ENCODE data around the gene L3MBTL4.
"Not testable (repeated sequence)": the region's sequence is repeated elsewhere in the genome, so short reads cannot be mapped to it uniquely, and the experiment has no call there.

Gene L3MBTL4

GRCh38 chr18:6249170-6249569 is 165.5 kb downstream of the L3MBTL4 start:
- no peak for DNase-seq

DNA sequence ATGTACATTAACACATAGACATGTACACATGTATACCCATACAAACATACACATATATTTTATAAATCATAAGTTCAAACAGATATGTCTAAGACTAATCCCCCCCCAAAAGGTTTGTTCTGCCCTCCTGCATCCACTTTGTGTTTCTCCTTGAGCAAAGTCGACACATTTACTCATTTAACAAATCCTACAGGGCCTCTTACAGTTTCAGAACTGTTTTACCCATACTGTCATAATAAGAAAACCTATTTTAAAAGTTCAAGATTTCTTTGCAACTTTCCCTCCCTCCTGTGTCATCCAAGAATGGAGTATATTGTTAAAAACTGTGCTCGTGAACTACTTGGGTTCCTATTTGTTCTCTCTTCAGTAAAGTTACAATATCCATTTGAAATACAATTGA is 166.7 kb downstream of the L3MBTL4 start:
- DNase-seq = no peak

- no peak for DNase-seq
Measured at GRCh38 chr18:6242004-6242403, 172.7 kb downstream of the L3MBTL4 start.

- DNase-seq = no peak
Measured at GRCh38 chr18:6239716-6240115, 175.0 kb downstream of the L3MBTL4 start.

- DNase-seq = no peak
Measured at GRCh38 chr18:6236258-6236657, 178.5 kb downstream of the L3MBTL4 start.

DNA sequence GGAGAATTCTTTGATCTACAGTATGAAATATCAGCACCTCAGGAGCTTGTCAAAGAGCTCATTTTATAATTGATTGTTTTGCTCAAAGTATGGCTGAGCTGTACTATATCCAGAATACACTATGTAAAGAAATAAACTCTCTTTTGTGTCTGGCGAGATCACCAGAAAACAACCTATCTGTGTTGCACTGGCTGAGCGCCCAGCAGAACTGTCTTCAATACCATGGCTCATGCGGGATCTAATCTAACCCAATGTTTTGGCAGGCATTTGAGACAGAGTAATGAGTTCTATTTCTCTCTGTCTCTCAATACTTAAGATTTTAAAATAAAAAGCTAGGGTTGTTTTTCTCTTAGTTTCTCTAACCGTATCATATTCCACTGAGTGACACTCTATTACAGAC is 192.4 kb downstream of the L3MBTL4 start:
- DNase-seq = no peak

DNA sequence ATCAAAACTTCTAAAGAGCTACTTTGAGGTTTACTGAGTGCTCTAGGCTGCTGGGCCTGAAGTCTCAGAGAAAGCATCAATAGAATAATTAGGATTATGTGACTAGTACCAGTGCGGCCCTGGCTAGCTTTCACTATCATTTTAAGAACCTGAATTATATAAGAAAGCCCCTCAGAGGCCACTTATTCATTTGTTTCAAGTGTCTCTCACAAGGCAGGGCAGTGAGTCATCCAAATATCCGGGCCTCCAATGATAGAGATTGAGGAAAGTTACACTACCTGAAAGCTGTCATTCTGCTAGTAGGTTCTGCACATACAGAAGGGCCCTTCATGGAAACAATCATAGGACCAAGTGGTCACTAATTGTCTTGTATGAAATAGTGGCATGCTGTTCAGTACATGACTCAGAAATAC is 193.1 kb downstream of the L3MBTL4 start:
- no peak for DNase-seq

DNA sequence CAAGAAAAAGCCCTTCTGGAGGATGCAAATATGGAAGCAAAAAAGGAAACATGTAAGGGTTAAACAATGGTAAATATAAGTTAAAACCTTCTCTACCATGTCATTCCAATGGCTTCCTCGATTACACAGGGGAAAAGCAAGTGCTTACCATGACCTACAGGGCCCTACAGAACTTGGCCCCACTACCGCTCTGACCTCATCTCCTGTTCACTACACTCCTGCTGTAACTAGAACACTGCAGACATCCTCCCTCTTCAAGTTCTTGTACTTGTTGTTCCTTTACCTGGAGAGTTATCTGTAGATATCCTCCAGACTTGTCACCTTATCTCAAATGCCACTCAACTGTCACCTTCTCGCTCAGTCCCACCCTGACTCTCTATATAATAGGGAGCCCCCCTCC is 194.6 kb downstream of the L3MBTL4 start:
- DNase-seq = no peak

DNA sequence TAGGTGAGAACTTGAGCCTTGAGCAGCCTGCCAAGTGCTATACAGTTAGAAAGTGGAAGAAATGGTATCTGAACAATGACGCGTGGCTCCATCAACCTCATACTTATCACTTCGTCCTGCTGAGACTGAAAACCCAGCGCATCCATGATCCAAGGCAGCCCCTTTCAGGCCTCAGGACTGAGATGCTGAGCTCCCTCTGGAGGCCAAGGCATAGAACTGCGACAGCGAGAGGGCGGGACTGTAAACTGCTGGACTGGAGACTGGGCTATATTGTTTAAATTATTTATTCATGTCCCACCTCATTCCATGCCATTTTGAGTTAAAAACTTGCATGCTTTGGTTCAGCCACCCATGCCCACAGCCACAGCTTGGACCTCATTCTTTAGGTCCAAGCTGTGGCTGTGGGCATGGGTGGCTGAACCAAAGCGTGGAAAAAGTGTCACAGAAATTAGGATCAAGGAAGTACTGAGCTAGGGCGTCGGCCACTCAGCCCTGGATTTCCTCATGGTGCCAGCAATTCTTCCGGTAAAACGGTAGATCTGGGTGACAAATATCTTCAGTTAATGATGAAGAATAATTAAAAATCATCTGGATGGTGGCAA is 195.5 kb downstream of the L3MBTL4 start:
- DNase-seq = peak in 6 of 14 donors; percentile 8 to 20 (median 15)

GRCh38 chr18:6215888-6216287 is 198.8 kb downstream of the L3MBTL4 start:
- no peak for DNase-seq

GRCh38 chr18:6211174-6211504 is 203.6 kb downstream of the L3MBTL4 start:
- no peak for DNase-seq

DNA sequence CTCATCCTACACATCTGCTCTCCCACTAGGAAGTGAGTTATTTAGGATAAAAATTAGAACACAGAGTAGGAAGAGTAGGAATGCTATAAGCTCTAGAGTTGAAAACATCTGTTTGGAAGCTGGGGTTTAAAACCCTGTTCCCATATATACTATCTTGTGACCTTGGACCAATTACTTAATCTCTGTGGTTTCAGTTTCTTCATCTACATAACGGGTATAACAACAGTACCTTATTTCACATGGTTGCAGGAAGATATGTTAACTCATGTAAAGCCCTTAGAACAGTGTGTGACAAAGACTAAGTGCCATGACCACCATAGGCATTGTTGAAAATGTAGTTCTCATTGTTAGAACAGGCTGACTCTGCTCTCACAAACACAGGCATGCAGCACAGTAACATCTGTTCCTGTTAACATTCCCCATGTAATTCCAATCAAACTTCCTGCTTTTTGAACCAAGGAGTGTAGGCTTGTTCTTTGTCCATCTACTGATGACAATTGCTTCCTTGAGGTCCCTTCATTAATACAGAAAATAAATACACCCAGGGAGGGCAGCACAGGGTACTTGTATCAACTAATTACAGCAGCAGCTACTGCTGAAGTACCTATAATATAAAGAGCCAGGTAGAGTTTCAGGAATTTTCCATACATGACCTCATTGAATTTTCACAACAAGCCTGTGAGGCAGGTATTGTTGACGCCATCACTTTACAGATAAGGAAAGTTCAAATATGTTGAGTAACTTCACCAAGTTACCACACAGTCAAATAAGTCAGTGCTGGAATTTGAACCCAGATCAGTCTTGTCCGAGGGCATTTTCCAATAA is 204.2 kb downstream of the L3MBTL4 start:
- DNase-seq = no peak

DNA sequence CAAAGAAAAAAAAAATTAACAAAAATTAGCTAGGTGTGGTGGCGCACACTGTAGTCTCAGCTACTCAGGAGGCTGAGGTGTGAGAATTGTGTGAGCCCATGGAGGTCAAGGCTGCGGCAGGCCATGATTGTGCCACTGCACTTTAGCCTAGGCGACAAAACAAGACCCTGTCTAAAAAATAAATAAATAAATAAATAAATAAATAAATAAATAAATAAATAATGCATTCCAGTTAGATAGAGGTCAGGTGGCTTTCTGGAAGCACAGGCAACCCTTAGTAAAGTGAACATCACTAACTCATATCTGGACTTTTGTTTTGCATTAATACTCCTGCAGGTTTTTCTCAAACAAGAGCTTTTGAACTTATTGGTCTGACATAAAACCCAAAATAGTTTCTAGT is 206.8 kb downstream of the L3MBTL4 start:
- DNase-seq = no peak

DNA sequence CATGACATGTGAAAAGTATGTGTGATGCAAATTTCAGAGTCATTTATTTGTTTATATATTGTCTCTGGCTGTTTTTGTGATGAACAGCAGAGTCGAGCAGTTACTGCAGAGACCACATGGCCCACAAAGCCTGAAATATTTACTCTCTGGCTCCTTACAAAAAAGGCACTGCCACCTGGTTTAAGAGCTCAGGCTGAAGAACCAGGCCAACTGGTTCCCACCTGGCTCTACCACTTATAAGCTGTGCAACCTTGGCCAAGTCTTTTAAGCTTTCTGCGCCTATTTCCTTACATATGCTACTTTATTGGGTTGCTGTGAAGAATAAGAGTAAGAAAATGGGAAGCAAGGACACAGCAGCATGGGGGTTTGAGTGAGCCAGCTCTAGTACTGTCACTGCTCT is 207.6 kb downstream of the L3MBTL4 start:
- DNase-seq = peak in 1 of 14 donors; percentile 68

GRCh38 chr18:6205706-6206105 is 209.0 kb downstream of the L3MBTL4 start:
- no peak for DNase-seq

- peak in 1 of 14 donors; percentile 13 for DNase-seq
Measured at GRCh38 chr18:6204476-6204875, 210.2 kb downstream of the L3MBTL4 start.

DNA sequence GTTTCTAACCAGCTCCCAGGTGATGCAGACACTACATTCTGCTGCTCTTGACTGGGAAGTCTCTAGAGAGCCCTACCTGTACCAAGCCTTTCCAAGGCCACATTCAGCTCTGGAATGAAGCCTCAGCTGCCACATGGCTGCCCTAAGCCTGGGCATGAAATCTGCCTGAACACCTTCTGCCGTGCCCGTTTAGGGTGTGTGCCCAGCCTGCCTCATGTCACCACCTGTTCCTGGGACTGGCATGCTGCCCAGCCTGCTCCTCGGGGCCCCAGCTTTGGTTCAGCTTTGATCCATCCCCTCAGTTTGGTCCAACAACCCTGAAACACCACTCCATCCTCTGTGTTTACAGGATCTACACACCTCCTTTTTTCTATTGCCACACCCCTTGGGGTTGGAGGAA is 210.9 kb downstream of the L3MBTL4 start:
- DNase-seq = peak in 2 of 14 donors; percentile 21 to 92

DNA sequence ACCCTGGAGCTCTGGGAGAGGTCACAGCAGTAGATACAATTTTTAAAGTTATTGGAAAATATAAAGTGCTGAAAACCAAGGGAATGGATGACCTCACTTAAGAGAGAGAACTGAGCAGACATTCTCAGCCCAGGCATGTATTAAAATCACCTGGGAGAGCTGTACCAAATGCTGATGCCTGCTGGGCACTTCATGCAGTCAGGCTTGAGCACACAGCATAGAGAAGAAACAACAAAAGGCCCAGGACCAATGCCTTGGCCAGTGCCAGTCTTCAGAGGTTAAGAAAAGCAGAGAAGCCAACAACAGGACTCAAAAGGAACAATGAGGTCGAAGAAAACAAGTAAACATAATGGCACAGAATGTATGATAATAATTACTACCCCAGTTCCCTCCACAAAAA is 211.8 kb downstream of the L3MBTL4 start:
- no peak for DNase-seq

- DNase-seq = no peak
Measured at GRCh38 chr18:6200204-6200774, 214.4 kb downstream of the L3MBTL4 start.

DNA sequence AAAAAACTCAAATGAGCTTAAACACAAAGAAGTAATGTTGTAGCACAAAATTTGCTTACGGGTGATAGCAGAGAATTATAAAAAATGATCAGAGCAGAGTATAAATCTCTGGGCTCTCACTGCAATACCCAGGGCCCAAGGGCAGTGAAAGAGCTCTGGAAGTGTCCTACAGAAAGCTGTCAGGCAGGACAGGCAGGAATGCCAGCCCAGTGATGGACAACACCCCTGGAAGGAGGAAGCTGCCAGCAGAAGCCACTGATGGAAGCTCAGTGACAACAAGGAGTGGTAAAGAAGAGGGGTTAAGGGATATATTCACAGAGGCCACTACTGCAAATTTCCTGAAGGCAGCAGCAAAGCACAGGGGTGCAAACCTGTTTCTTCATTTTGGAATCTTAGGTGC is 214.9 kb downstream of the L3MBTL4 start:
- DNase-seq = no peak

GRCh38 chr18:6198585-6198984 is 216.1 kb downstream of the L3MBTL4 start:
- no peak for DNase-seq

DNA sequence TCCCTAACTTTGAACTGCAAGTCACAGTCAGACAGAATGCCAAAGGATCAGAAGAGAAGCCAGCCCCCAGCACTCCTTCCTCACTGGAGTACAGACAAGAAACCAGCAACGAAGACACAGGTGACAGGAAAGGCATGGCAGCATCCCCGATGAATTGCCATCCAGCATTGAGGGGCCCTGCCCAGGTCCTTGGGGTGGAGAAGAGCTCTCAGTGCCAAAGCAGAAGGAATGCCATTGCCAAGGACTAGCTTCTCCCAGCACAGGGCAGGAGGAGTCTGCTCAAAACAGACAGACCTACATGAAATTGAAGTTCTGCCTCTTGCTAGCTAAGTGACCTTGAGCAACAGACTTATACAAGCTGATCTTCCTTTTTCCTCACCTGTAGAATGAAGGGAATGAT is 220.1 kb downstream of the L3MBTL4 start:
- no peak for DNase-seq

GRCh38 chr18:6185782-6186181 is 228.9 kb downstream of the L3MBTL4 start:
- DNase-seq = not testable (repeated sequence)
